Thyroid gland (tissue), 4 donors: ENCODE measurements around the gene LMNTD1. TPM values are rescaled to one million over a fixed set of nuclear protein-coding genes. Genes with fewer than 3 reads are reported as not detected.

Source experiments
- DNase-seq, 2 donors: peaks; one replicate each; pipeline ENCODE4 v3.0.0-alpha.2; 2019
- H3K27ac ChIP-seq, 3 donors: fragments of 200-600 bp; sonication (generic); 1 replicate in 2 of 3; 2 replicates in 1 of 3; pipeline ENCODE4 v1.5.1; 2016 to 2019; ENCODE audit warnings: mild to moderate bottlenecking in 1 of 3, moderate library complexity in 1 of 3
- H3K27me3 ChIP-seq: fragments of 200-600 bp; sonication (generic); one replicate; pipeline ENCODE4 v1.5.1; 2019
- H3K36me3 ChIP-seq, 2 donors: fragments of 200-600 bp; sonication (generic); one replicate each; pipeline ENCODE4 v1.5.1; 2016 to 2019
- H3K4me1 ChIP-seq, 2 donors: fragments of 200-600 bp; sonication (generic); one replicate each; pipeline ENCODE4 v1.5.1; 2017 to 2019
- H3K4me3 ChIP-seq, 3 donors: fragments of 200-600 bp; sonication (generic); replicated peaks in 1 of 3; 1 replicate in 2 of 3; 2 replicates in 1 of 3; pipeline ENCODE4 v1.5.1; 2016; ENCODE audit warnings: mild to moderate bottlenecking in 1 of 3
- H3K9me3 ChIP-seq: fragments of 200-600 bp; sonication (generic); one replicate; pipeline ENCODE4 v1.5.1; 2017
- CTCF ChIP-seq, 6 experiments: fragments of 200-600 bp in 3 of 6; fragments of 450-650 bp in 3 of 6; sonication (generic) in 3 of 6; IDR thresholded peaks; one replicate each; pipeline ENCODE4 v1.5.1; 2016 to 2019; ENCODE audit warnings: antibody characterized with exemption in 6 of 6, mild to moderate bottlenecking in 2 of 6, inconsistent platforms in 1 of 6, moderate library complexity in 1 of 6
- POLR2A ChIP-seq, 2 donors: fragments of 450-650 bp; IDR thresholded peaks; one replicate each; pipeline ENCODE4 v1.6.1; 2017; ENCODE audit warnings: antibody characterized with exemption in 2 of 2, mild to moderate bottlenecking in 2 of 2, moderate library complexity in 1 of 2
- WGBS, 2 donors: methylation state at CpG; one replicate each; pipeline ENCODE4 v1.1.5; 2017; 5-methylcytosine and 5-hydroxymethylcytosine counted together
- intact Hi-C: fragments of 100-400 bp; cut with DNase I; formaldehyde crosslinking; loops from one replicate; pipeline ENCODE4 v1.15.1; 2023
- total RNA-seq, 4 donors: library from RNA; depleted of rRNA; stranded (reverse); fragments of >200 nt; gene quantifications; one replicate each; pipeline ENCODE4 v1.2.3, GENCODE V29; 2016

Gene LMNTD1
- total RNA-seq, 4 donors from 2014 or later, result 0.27 to 2.3 (median 0.67) TPM; not detected in 1

- Histone ChIP-seq H3K27ac (no peak overlapping the region), H3K4me1 (no peaks in the 10 kb centered on the region), H3K4me3 (no peak overlapping the region), H3K27me3 (no peaks in the 10 kb centered on the region), H3K36me3 (no peaks in the 10 kb centered on the region), H3K9me3 (no peaks in the 10 kb centered on the region)
- TF ChIP-seq POLR2A (IDR thresholded peaks at IDR 0.05), result no peak
- no peak for TF ChIP-seq CTCF (IDR thresholded peaks at IDR 0.05)
- intact Hi-C loops, result no loop called here
- WGBS, 2 donors, result 83 to 91% methylated on average over 4 of the region's 4 CpGs
- DNase-seq, result no peak
Observed at GRCh38 chr12:25573346-25573745, 20.3 kb upstream of the LMNTD1 start.

- no peaks in the 10 kb centered on the region for H3K9me3 ChIP-seq
- no peak for DNase-seq
- WGBS, 2 donors, result 74% methylated on average over 1 of the region's 1 CpG
- no peaks in the 10 kb centered on the region for H3K4me1 ChIP-seq
- TF ChIP-seq POLR2A (IDR thresholded peaks at IDR 0.05) (no peak), CTCF (IDR thresholded peaks at IDR 0.05) (no peak)
- H3K27ac ChIP-seq, result no peak overlapping the region
- intact Hi-C loops, result no loop called here
- H3K36me3 ChIP-seq, result no peaks in the 10 kb centered on the region
- no peak overlapping the region for H3K4me3 ChIP-seq
- no peaks in the 10 kb centered on the region for H3K27me3 ChIP-seq
Observed at GRCh38 chr12:25570418-25570817, 17.3 kb upstream of the LMNTD1 start.

DNA sequence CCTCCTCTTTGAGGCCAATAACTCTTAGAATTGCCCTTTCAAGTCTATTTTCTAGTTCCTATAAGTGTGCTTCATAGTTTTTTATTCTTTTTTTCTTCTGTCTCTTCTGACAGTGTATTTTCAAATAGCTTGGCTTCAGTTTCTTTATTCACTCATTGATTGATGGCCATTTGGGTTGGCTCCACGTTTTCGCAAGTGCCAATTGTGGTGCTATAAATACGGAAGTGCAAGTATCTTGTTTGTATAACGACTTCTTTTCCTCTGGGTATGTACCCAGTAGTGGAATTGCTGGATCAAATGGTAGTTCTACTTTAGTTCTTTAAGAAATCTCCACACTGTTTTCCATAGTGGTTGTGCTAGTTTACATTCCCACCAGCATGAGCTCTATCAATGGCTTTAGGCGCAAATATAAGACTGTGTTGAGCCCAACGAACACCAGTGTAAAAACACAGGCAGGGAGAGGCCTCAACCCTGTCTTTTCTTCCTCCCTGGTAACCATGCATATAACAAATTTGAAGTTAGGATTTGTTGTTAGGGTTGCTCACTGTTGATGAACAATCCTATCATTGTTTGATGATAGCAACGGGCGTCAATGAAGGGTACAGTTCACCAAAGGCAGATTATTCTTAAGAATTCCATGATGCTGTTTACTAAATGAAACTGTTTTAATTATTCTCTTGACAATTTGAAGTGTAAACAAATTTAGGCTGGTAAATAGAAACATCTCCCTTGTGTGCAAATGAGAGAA, 13.3 kb upstream of the LMNTD1 start:
- Histone ChIP-seq H3K4me1 (no peaks in the 10 kb centered on the region), H3K27ac (no peak overlapping the region), H3K9me3 (no peaks in the 10 kb centered on the region), H3K27me3 (no peaks in the 10 kb centered on the region), H3K36me3 (no peaks in the 10 kb centered on the region), H3K4me3 (no peak overlapping the region)
- TF ChIP-seq CTCF (IDR thresholded peaks at IDR 0.05), result no peak
- no peak for TF ChIP-seq POLR2A (IDR thresholded peaks at IDR 0.05)
- intact Hi-C loops, result no loop called here
- no peak for DNase-seq
- 82 to 83% methylated on average over 8 of the region's 8 CpGs for WGBS, 2 donors

- Histone ChIP-seq H3K4me3 (no peak overlapping the region), H3K27me3 (no peaks in the 10 kb centered on the region)
- intact Hi-C loops, result loop anchor here (5.0 kb wide), 1 partner anchor 121 kb away; no protein-coding TSS in a partner anchor
Observed at GRCh38 chr12:25558586-25558985, 5.5 kb upstream of the LMNTD1 start.

More at GRCh38 chr12:25558586-25558985, 5.5 kb upstream of the LMNTD1 start:
- H3K4me1 ChIP-seq, result no peaks in the 10 kb centered on the region
- 95 to 96% methylated on average over 7 of the region's 7 CpGs for WGBS, 2 donors
- H3K36me3 ChIP-seq, result no peaks in the 10 kb centered on the region
- no peaks in the 10 kb centered on the region for H3K9me3 ChIP-seq
- H3K27ac ChIP-seq, result no peak overlapping the region
- no peak for TF ChIP-seq CTCF (IDR thresholded peaks at IDR 0.05)
- no peak for TF ChIP-seq POLR2A (IDR thresholded peaks at IDR 0.05)
- no peak for DNase-seq
